Keratinocyte (primary cell): Measurements from ENCODE around the gene SNAP29.
"Not testable (repeated sequence)": the region's sequence is repeated elsewhere in the genome, so short reads cannot be mapped to it uniquely, and the experiment has no call there.

Source experiments
- CTCF ChIP-seq, 3 experiments: IDR thresholded peaks in 1 of 3; conservative IDR thresholded peaks in 1 of 3; optimal IDR thresholded peaks in 1 of 3; 2 replicates in 2 of 3; 3 replicates in 1 of 3; pipeline versions ENCODE3 to v1.5.1; 2011; ENCODE audit warnings: low read length in 3 of 3, mild to moderate bottlenecking in 3 of 3, moderate library complexity in 2 of 3, control low read depth in 1 of 3, inconsistent platforms in 1 of 3; ENCODE audit not compliant: insufficient read depth in 2 of 3; ENCODE audit errors: extremely low read depth in 1 of 3
- EZH2 ChIP-seq: IDR thresholded peaks from one replicate; pipeline ENCODE4 v1.6.1; 2012; ENCODE audit warnings: inconsistent platforms, mild to moderate bottlenecking, low read length, moderate library complexity

GRCh38 chr22:20897737-20898136, 38.9 kb downstream of the SNAP29 start:
- TF ChIP-seq CTCF (optimal IDR thresholded peaks at IDR 0.05 in 1 of 3, IDR thresholded peaks at IDR 0.05 in 1 of 3, conservative IDR thresholded peaks at IDR 0.05 in 1 of 3; ENCODE audit: extremely low read depth in 1 of 3, insufficient read depth in 2 of 3, low read length in 3 of 3); EZH2: not testable (repeated sequence)
